GM18505 (cell line): ENCODE results near the gene HEMGN.

ENCODE experiments used
- ATAC-seq: cut with Tn5 transposase; IDR thresholded peaks from one replicate; pipeline ENCODE4 v1.9.1; 2021; ENCODE audit not compliant: unreplicated experiment
- POLR2A ChIP-seq: IDR thresholded peaks from 4 replicates; pipeline ENCODE4 v1.6.1; 2011; ENCODE audit warnings: borderline replicate concordance; ENCODE audit not compliant: insufficient read depth, insufficient read length; ENCODE audit errors: extremely low read depth

Gene HEMGN

DNA sequence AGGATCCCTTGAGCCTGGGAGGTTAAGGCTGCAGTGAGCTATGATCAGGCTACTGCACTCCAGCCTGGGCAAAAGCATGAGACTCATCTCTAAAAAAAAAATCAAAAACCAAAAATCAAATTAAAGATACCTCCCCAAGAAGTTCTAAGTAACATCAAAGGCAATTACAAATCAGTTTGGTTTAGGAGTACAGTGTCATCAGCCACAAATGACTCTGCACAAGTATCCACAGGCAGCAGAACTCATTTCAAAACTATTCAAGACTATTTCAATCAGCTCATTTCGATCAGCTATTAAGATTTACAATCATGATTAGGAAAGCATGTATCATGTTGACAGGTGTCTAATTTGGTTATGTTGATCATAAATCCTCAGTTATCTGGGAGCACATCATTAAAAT, 34.8 kb downstream of the HEMGN start:
- no peak for TF ChIP-seq POLR2A
- no peak for ATAC-seq

GRCh38 chr9:97900738-97901565, 37.0 kb downstream of the HEMGN start:
- no peak for TF ChIP-seq POLR2A
- ATAC-seq: no peak

- no peak for ATAC-seq
- TF ChIP-seq POLR2A: no peak
Observed at GRCh38 chr9:97900103-97900737, 37.8 kb downstream of the HEMGN start.

GRCh38 chr9:97895695-97896332, 42.2 kb downstream of the HEMGN start:
- ATAC-seq: no peak

DNA sequence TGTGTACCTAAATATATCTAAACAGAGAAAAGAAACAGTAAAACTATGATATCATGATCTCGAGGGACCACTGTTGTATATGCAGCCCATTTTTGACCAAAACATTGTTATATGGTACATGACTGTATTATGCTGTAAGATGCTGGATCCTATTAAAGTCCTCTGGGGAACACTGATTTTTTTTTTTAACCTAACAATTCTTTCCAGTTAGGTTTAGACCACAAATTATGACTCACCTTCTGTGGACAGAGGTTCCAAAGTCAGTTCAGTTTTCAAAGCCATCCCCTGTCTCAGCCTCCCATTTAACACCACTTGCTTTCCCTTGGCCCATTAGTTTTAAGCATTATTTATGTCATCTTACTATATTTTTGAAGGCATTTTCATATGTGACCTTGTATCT, 42.8 kb downstream of the HEMGN start:
- TF ChIP-seq POLR2A: no peak
- no peak for ATAC-seq

More at GRCh38 chr9:97895695-97896332, 42.2 kb downstream of the HEMGN start:
- TF ChIP-seq POLR2A: no peak

DNA sequence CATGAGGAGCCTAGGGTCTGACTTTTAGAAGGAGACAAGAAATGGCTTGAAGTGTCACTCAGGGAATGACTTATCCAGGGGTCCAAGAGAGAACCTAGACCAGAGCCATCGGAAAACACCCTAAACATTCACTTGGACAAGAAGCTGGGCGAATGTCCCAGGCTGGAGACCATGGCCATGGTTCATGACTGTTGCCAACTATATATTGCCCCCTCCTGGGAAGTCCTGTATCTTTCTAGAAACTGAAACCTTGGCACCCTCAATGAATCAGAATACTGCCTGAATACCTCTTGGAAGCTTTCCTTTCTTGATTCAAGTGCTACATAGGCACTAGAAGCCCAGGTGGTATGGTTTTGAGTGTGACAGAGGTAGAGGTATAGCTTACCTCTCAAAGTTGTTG, 45.6 kb downstream of the HEMGN start:
- ATAC-seq: no peak
- no peak for TF ChIP-seq POLR2A

DNA sequence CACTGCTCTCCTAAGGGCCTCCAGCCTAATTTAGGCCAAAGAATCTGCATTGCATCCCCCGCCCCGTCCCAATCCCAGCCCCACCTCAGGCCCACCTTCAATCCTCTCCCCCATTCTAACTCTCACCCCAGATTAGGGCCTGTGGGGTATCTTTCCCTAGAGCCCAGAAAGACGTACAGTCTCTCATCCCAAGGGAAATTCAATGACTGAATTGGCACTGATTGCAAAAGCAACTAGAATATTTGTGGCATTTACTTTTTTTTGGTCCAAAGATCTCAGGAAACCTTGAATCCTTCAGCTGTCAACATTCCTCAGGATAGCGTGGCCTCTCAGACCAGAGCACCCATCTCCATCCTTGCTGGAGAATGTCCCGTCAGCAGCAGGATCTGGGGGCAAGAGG, 46.2 kb downstream of the HEMGN start:
- no peak for ATAC-seq
- no peak for TF ChIP-seq POLR2A

GRCh38 chr9:97889941-97890887, 47.8 kb downstream of the HEMGN start:
- ATAC-seq: no peak
- no peak for TF ChIP-seq POLR2A

DNA sequence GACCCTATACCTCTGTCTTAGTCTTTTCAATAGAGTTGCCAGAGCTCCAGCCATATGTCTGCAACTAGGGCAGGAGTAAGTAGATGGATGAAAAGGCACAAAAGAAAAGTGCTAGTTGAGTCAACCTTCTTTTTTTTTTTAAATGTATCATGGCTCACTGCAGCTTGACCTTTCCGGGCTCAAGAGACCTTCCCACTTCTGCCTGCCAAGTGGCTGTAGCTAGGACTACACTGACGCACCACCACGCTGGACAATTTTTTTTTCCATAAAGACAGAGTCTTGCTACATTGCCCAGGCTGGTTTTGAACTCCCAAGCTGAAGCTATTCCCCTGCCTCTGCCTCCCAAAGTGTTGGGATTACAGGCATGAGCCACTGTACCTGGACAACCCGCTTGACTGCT, 57.6 kb downstream of the HEMGN start:
- no peak for ATAC-seq
- TF ChIP-seq POLR2A: no peak
